NCI-H446 treated with DMSO at 0.1 percent for 48 hours (cell line): ENCODE results near the gene SPG7.

ENCODE experiments used
- DNase-seq: peaks from one replicate; lab custom pipeline; 2025; lab: John Stamatoyannopoulos, UW

The SPG7 gene

DNA sequence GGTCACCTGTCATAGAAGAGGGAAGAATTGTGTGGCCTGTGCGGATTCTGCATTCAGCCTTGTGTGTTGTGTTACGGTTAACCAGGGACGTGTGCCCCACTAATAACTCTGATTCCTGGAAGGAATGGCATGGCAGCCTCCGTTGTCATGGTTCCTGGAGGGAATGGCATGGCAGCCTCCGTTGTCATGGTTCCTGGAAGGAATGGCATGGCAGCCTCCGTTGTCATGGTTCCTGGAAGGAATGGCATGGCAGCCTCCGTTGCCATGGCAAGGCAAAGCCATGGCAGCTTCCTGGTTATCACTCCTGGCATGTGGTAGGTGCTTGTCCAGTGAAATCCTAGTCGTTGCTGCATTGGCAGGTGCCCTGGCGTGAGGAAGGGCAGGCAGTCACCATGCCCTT, 8.9 kb downstream of the SPG7 start:
- no peak for DNase-seq

- DNase-seq: no peak
Measured at GRCh38 chr16:89519881-89520280, 11.7 kb downstream of the SPG7 start.

GRCh38 chr16:89522287-89522686, 14.1 kb downstream of the SPG7 start:
- DNase-seq: no peak

- no peak for DNase-seq
Measured at GRCh38 chr16:89523680-89524344, 15.6 kb downstream of the SPG7 start.

DNA sequence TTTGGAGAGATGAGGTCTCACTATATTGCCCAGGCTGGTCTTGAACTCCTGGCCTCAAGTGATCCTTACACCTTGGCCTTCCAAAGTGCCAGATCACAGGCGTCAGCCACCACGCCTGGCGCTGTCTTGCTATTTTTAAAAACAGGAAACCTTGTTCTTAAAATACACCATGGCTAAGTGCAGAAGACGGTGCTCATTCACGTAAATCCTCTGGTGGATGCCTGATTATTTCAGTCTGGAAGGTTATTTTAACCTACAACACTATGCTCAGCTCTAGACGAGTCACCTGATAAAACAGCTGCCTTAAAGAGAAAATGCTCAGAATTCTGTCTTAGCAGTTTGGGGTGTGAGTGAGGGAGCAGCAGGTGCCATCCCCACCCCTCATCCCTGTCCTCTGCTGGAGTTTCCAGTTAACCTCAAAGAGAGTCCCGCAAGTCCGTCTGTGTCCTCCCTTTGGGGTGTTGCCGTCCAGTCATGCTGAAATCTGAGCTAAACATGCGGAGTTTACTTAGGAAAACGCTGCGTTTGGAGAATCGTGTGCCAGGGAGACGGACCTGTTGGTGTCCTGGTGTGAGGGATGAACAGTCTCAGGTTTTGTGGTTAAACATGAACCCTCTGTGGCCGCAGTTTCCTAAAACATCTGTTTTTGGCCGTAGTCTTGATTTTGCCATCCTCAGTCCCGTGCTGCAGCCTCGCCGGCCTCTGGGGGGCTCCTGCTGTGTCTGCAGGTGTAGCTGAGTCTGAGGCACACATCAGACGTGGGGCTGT, 17.1 kb downstream of the SPG7 start:
- no peak for DNase-seq

DNA sequence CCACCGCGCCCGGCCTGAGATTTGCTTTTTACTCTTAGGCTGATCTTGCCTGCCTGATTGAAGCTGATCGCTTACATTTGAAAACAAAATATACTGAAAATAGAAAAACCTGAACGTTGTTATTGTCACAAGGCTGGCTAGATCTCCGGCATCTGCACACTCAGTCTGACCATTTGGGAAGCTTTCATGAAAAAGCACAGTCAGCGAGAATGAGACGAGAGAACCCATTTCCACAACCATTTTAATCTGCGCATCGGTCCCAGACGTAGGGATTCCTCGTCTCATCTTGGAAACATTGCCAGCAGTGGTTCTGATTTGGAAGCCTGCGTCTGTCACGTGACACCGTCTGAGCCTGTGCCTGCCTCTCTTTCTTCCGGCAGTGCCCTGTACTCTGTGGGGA, 20.9 kb downstream of the SPG7 start:
- no peak for DNase-seq

- DNase-seq: no peak
Measured at GRCh38 chr16:89530401-89531381, 22.5 kb downstream of the SPG7 start.

DNA sequence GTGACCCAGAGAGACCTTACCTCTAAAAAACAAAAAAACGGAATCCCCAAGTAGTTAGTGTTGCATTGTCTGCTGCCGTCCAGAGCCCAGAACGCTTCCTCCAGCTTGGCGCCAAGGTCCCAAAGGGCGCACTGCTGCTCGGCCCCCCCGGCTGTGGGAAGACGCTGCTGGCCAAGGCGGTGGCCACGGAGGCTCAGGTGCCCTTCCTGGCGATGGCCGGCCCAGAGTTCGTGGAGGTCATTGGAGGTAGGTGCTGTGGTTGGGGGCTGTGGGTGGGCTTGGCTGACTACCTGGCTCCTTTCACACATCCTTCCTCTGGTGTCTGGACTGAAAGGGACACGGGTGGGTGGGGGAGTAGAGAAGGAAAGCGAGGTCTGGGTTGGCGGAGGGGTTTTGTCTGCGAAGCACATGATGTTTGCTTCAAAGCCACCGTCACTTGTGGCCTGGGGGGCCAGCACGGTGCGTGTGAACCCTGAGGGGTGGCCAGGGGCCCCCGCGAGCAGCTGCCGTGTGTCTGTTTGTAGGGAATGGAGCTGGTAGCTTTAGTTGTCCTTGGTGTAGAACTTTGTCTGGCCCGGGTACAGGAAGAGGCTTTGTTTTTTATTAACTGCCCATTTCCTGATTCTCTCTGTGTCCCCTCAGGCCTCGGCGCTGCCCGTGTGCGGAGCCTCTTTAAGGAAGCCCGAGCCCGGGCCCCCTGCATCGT, 23.8 kb downstream of the SPG7 start:
- no peak for DNase-seq

DNA sequence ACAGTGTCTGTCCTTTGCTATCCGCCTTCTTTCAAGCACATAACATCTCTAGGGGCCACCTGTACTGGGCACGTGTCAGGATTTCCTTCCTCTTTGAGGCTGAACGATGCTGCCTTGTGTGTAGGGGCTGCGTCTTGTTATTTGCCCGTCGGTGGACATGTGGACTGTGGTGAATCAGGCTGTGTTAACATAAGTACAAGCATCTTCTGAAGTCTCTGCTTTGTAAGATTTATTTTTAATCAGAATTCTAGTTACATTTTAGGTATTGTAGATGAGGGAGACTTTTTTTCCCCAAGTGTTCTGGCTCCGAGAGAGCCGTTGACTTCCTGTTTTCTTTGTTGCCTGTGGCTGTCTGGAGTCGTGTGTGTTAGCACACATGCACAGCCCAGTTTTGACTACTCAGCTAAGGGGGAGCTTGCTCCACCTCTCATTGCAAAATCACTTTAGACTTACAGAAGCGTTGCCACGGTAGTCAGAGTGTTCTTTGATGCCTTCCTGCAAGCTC, 26.1 kb downstream of the SPG7 start:
- no peak for DNase-seq

DNA sequence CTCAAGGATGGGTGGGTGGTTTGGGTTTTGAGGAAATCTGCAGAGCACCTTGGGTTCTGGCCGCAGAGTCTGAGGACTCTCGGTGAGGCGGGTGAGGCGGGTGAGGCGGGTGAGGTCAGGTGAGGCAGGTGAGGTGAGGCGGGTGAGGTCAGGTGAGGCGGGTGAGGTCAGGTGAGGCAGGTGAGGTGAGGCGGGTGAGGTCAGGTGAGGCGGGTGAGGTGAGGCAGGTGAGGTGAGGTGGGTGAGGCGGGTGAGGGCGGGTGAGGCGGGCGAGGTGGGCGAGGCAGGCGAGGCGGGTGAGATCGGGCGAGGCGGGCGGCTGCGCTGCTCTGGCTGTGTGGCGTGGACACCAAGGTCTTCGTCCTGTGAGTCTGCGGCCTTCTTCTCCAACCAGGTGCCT, 28.2 kb downstream of the SPG7 start:
- no peak for DNase-seq

- DNase-seq: no peak
Measured at GRCh38 chr16:89536886-89537548, 28.8 kb downstream of the SPG7 start.

GRCh38 chr16:89537549-89537925, 29.3 kb downstream of the SPG7 start:
- DNase-seq: no peak

GRCh38 chr16:89538286-89538685, 30.1 kb downstream of the SPG7 start:
- DNase-seq: no peak

- DNase-seq: no peak
Measured at GRCh38 chr16:89540557-89540956, 32.4 kb downstream of the SPG7 start.

DNA sequence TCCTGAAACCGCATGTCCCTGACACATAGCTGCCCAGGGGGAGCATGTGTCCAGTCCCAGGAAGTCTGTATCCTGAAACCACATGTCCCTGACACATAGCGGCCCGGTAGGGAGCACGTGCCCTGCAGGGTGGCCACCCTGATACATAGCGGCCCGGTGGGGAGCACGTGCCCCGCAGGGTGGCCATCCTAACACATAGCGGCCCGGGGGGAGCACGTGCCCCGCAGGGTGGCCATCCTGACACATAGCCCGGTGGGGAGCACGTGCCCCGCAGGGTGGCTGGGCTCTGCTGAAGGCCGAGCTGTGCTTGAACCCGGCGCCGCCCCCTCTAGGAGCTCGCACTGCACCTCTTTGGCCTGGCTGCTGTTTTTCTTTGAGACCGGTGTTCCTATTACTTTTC, 33.6 kb downstream of the SPG7 start:
- no peak for DNase-seq

DNA sequence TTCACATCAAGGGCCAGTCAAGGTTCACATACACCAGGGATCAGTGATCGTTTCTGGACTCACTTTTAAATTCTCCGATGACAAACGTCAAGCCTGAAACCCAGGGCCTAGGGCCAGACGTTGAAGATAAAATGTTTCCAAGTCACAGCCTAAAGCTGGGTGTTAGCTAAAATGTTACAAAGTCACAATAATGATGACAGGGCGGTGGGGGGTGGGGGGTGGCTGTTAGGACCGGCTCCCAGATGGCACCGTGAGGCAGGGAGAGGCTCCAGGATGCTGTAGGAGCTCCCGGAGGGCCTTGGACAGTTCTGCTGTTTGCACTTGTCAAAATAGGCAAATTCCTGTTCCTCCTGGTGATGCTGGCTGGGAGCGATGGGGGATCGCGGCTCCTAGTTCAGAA, 35.9 kb downstream of the SPG7 start:
- DNase-seq: no peak

GRCh38 chr16:89544713-89545043, 36.5 kb downstream of the SPG7 start:
- DNase-seq: no peak

- DNase-seq: no peak
Measured at GRCh38 chr16:89545044-89545830, 37.0 kb downstream of the SPG7 start.

GRCh38 chr16:89545831-89546574, 37.8 kb downstream of the SPG7 start:
- DNase-seq: no peak

DNA sequence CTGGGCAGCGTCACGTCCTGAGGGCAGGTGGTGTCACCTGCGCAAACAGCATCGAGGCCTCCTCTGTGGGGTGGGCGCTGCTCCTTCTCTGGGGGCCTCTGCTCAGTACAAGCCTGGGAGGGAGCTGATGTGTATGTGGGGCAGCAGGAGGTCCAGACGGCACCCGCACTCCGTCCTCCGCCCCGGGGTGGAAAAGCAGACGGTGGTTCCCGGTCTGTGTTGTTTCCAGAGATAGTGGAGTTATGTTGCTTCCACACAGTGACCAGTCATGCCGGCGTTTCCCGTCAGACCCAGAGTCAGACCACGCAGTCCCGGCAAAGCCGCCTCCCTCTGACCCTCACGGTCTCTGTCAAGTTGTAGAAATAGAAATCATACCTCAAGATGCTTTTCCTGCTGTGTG, 38.6 kb downstream of the SPG7 start:
- DNase-seq: no peak
